ENCODE results near the gene BMF.
"Not testable (repeated sequence)": the region's sequence is repeated elsewhere in the genome, so short reads cannot be mapped to it uniquely, and the experiment has no call there.

The BMF gene

GRCh38 chr15:40125950-40126349 lies 17.3 kb upstream of the BMF start:
- no peak for DNase-seq

GRCh38 chr15:40124807-40125285 lies 16.2 kb upstream of the BMF start:
- DNase-seq: not testable (repeated sequence)

- DNase-seq: not testable (repeated sequence)
These were observed 15.7 kb upstream of the BMF start for GRCh38 chr15:40124333-40124732.

- not testable (repeated sequence) for DNase-seq
These were observed 15.2 kb upstream of the BMF start for GRCh38 chr15:40123863-40124262.

GRCh38 chr15:40122989-40123388 lies 14.3 kb upstream of the BMF start:
- DNase-seq: not testable (repeated sequence)

GRCh38 chr15:40121911-40122638 lies 13.4 kb upstream of the BMF start:
- no peak for DNase-seq

- no peak for DNase-seq
These were observed 9.8 kb upstream of the BMF start for GRCh38 chr15:40118473-40118872.

- peak; percentile 76 for DNase-seq
These were observed 7.0 kb upstream of the BMF start for GRCh38 chr15:40115670-40116093.

- DNase-seq: not testable (repeated sequence)
These were observed 6.4 kb upstream of the BMF start for GRCh38 chr15:40115106-40115505.

- no peak for DNase-seq
These were observed 5.5 kb upstream of the BMF start for GRCh38 chr15:40114218-40114617.

- no peak for DNase-seq
These were observed 4.1 kb upstream of the BMF start for GRCh38 chr15:40112789-40113188.

GRCh38 chr15:40111888-40112287 lies 3.2 kb upstream of the BMF start:
- DNase-seq: no peak

GRCh38 chr15:40110866-40111550 lies 2.3 kb upstream of the BMF start:
- no peak for DNase-seq

GRCh38 chr15:40108061-40108854 lies 421 bp downstream of the BMF start:
- DNase-seq: no peak

GRCh38 chr15:40106203-40107161 lies 2.2 kb downstream of the BMF start:
- DNase-seq: peak; percentile 62

- DNase-seq: peak; percentile 74
These were observed 3.0 kb downstream of the BMF start for GRCh38 chr15:40105517-40106202.

- peak; percentile 81 for DNase-seq
These were observed 3.7 kb downstream of the BMF start for GRCh38 chr15:40104865-40105516.

- no peak for DNase-seq
These were observed 4.3 kb downstream of the BMF start for GRCh38 chr15:40104296-40104864.

GRCh38 chr15:40103864-40104271 lies 4.8 kb downstream of the BMF start:
- no peak for DNase-seq
